HL-60 (cell line): ENCODE data around the gene ADSS1.

Experiments
- DNase-seq, 2 experiments: peaks; one replicate each; pipeline ENCODE4 v3.0.0-alpha.2; 2010 to 2020; ENCODE audit warnings: low read depth in 1 of 2, low spot score in 1 of 2
- H3K27ac ChIP-seq: fragments of 250-450 bp; sonication (Bioruptor Pico); replicated peaks from 2 replicates; pipeline ENCODE4 v1.5.1; 2020; ENCODE audit warnings: mild to moderate bottlenecking, moderate library complexity
- H3K27me3 ChIP-seq: fragments of 250-450 bp; sonication (Bioruptor Pico); 2 replicates; pipeline ENCODE4 v1.5.1; 2021; ENCODE audit warnings: mild to moderate bottlenecking, moderate library complexity; ENCODE audit not compliant: insufficient read depth, poor library complexity, severe bottlenecking
- H3K4me3 ChIP-seq: replicated peaks from 2 replicates; pipeline ENCODE4 v1.5.1; 2011; ENCODE audit warnings: mild to moderate bottlenecking, control low read depth, low read length; ENCODE audit not compliant: insufficient read depth
- GABPA ChIP-seq: IDR thresholded peaks from 2 replicates; pipeline ENCODE4 v1.6.1; 2012; ENCODE audit warnings: low read depth
- POLR2AphosphoS5 ChIP-seq: IDR thresholded peaks from 2 replicates; pipeline ENCODE4 v1.6.1; 2012; ENCODE audit warnings: low read depth
- SPI1 ChIP-seq: IDR thresholded peaks from 2 replicates; pipeline ENCODE4 v1.6.1; 2012; ENCODE audit warnings: low read depth, mild to moderate bottlenecking, borderline replicate concordance
- TF ChIP-seq, protein P1 (sequence below): IDR thresholded peaks from 2 replicates; pipeline ENCODE4 v1.6.1; 2012; ENCODE audit warnings: low read depth; ENCODE audit not compliant: insufficient replicate concordance
- TF ChIP-seq, protein P2 (sequence below): IDR thresholded peaks from one replicate; pipeline ENCODE4 v1.5.1; 2011; ENCODE audit warnings: low read length, control low read depth, inconsistent platforms; ENCODE audit not compliant: insufficient read depth

The ADSS1 gene

DNA sequence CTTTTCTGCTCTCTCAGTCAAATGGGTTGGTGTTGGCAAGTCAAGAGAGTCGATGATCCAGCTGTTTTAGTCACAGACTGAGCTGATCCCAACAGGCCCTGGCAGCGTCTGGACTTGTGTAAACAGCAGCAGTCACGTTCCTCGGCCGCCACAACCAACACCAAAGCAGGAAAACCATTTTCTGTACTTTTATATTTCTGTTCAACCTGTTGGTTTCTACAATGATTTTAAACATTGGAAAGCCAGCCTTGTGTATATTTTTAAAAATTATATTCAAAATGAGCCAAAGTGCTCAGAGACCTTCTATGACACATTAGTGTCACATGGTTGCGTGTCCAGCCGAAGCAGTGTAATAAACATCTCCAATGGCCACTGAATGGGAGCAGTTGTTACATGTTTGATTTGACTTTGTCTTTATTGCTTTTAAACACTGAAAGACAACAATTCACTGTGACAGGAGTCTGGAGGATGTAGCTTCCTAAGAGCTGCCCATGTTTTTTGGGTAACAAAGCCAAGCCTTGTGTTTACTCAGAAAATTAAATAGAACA is 23.0 kb downstream of the ADSS1 start:
- no peak for TF ChIP-seq SPI1
- TF ChIP-seq POLR2AphosphoS5 = no peak
- TF ChIP-seq, protein P1, sequence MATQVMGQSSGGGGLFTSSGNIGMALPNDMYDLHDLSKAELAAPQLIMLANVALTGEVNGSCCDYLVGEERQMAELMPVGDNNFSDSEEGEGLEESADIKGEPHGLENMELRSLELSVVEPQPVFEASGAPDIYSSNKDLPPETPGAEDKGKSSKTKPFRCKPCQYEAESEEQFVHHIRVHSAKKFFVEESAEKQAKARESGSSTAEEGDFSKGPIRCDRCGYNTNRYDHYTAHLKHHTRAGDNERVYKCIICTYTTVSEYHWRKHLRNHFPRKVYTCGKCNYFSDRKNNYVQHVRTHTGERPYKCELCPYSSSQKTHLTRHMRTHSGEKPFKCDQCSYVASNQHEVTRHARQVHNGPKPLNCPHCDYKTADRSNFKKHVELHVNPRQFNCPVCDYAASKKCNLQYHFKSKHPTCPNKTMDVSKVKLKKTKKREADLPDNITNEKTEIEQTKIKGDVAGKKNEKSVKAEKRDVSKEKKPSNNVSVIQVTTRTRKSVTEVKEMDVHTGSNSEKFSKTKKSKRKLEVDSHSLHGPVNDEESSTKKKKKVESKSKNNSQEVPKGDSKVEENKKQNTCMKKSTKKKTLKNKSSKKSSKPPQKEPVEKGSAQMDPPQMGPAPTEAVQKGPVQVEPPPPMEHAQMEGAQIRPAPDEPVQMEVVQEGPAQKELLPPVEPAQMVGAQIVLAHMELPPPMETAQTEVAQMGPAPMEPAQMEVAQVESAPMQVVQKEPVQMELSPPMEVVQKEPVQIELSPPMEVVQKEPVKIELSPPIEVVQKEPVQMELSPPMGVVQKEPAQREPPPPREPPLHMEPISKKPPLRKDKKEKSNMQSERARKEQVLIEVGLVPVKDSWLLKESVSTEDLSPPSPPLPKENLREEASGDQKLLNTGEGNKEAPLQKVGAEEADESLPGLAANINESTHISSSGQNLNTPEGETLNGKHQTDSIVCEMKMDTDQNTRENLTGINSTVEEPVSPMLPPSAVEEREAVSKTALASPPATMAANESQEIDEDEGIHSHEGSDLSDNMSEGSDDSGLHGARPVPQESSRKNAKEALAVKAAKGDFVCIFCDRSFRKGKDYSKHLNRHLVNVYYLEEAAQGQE = no peak
- TF ChIP-seq GABPA = no peak
- TF ChIP-seq, protein P2, sequence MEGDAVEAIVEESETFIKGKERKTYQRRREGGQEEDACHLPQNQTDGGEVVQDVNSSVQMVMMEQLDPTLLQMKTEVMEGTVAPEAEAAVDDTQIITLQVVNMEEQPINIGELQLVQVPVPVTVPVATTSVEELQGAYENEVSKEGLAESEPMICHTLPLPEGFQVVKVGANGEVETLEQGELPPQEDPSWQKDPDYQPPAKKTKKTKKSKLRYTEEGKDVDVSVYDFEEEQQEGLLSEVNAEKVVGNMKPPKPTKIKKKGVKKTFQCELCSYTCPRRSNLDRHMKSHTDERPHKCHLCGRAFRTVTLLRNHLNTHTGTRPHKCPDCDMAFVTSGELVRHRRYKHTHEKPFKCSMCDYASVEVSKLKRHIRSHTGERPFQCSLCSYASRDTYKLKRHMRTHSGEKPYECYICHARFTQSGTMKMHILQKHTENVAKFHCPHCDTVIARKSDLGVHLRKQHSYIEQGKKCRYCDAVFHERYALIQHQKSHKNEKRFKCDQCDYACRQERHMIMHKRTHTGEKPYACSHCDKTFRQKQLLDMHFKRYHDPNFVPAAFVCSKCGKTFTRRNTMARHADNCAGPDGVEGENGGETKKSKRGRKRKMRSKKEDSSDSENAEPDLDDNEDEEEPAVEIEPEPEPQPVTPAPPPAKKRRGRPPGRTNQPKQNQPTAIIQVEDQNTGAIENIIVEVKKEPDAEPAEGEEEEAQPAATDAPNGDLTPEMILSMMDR = no peak
- no peaks in the 10 kb centered on the region for H3K27me3 ChIP-seq
- no peak overlapping the region for H3K4me3 ChIP-seq
- no peak overlapping the region for H3K27ac ChIP-seq
- no peak for DNase-seq

DNA sequence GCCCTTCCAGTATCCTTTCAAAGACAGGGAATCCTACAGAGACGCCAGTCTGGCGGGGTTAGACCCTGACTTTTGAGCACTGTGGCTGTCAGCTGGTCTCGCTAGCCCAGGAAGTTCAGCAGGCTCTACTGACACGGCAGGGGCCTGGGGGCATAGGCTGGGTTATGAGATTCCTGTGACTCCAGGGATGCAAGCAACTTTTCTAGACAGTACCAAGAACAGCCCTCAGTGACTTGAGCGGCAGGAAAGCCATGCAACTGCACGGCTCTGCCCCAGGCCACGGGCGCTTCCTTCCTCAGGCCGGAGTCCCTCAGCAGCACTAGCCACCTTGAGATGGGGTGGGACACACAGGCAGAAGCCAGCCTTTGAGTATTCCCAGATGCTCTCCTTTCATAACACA is 23.8 kb downstream of the ADSS1 start:
- no peak for DNase-seq
- Histone ChIP-seq H3K27ac (no peak overlapping the region), H3K4me3 (no peak overlapping the region), H3K27me3 (no peaks in the 10 kb centered on the region)
- TF ChIP-seq, protein P2 = no peak
- TF ChIP-seq GABPA (no peak), POLR2AphosphoS5 (no peak), SPI1 (no peak)
- TF ChIP-seq, protein P1 = no peak

DNA sequence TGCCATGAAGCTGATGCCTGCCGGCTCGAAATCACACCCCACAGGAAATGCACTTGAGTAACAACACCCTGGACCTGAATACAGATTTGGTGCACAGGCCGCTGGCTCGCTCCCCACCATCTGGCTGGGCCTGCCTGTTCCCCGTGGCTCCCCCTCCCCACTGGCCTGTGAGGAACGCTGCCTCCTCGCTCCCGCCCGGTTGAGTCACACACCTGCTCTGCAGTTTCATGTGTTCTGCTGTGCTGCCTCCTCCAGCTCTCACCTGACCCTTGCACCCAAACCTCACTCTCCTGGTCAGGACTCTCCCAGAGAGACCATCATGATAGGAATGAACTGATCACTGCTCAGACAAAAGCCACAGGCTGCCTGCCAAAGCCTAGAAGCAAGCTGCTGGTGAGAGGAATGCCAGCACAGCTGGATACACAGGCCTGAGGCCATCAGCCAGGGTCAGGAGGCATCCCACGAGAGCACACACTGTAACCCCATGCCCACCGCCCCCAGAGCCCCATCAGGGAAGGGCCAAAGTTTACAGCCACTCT is 25.2 kb downstream of the ADSS1 start:
- no peak overlapping the region for H3K4me3 ChIP-seq
- DNase-seq = no peak
- H3K27ac ChIP-seq = no peak overlapping the region
- H3K27me3 ChIP-seq = no peaks in the 10 kb centered on the region
- TF ChIP-seq SPI1 (no peak), POLR2AphosphoS5 (no peak), GABPA (no peak)
- TF ChIP-seq, protein P1 = no peak
- TF ChIP-seq, protein P2 = no peak
